ENCODE data around the gene PANK4.
"Not testable (repeated sequence)": the region's sequence is repeated elsewhere in the genome, so short reads cannot be mapped to it uniquely, and the experiment has no call there.

The PANK4 gene

GRCh38 chr1:2558861-2559260 is 32.5 kb upstream of the PANK4 start:
- no peak for DNase-seq (ENCODE audit: low read depth in 3 of 3)

- no peak for DNase-seq (ENCODE audit: low read depth in 3 of 3)
These were observed 32.0 kb upstream of the PANK4 start for GRCh38 chr1:2558420-2558819.

- DNase-seq (ENCODE audit: low read depth in 3 of 3): no peak
These were observed 31.3 kb upstream of the PANK4 start for GRCh38 chr1:2557482-2558400.

GRCh38 chr1:2556678-2557481 is 30.5 kb upstream of the PANK4 start:
- no peak for DNase-seq (ENCODE audit: low read depth in 3 of 3)

- DNase-seq (ENCODE audit: low read depth in 3 of 3): peak in 2 of 3 experiments; percentile 57 to 58
These were observed 29.9 kb upstream of the PANK4 start, which contains the start of gene TNFRSF14 for GRCh38 chr1:2556277-2556677. Gene TNFRSF14 (plus strand): TSS chr1:2556371. CDS start chr1:2556665, 294 bp downstream.

- DNase-seq (ENCODE audit: low read depth in 3 of 3): peak in 1 of 3 experiments; percentile 43
These were observed 29.4 kb upstream of the PANK4 start for GRCh38 chr1:2555634-2556276.

- no peak for DNase-seq (ENCODE audit: low read depth in 3 of 3)
These were observed 28.4 kb upstream of the PANK4 start for GRCh38 chr1:2554621-2555387.

GRCh38 chr1:2553871-2554620 is 27.6 kb upstream of the PANK4 start:
- DNase-seq (ENCODE audit: low read depth in 3 of 3): no peak

GRCh38 chr1:2553076-2553475 is 26.7 kb upstream of the PANK4 start:
- DNase-seq (ENCODE audit: low read depth in 3 of 3): not testable (repeated sequence)

GRCh38 chr1:2552189-2552588 is 25.8 kb upstream of the PANK4 start:
- no peak for DNase-seq (ENCODE audit: low read depth in 3 of 3)

- not testable (repeated sequence) for DNase-seq (ENCODE audit: low read depth in 3 of 3)
These were observed 25.1 kb upstream of the PANK4 start for GRCh38 chr1:2551544-2551943.

GRCh38 chr1:2550309-2550861 is 24.0 kb upstream of the PANK4 start:
- not testable (repeated sequence) for DNase-seq (ENCODE audit: low read depth in 3 of 3)

GRCh38 chr1:2549367-2550029 is 23.1 kb upstream of the PANK4 start:
- DNase-seq (ENCODE audit: low read depth in 3 of 3): not testable (repeated sequence)

GRCh38 chr1:2548068-2548589 is 21.7 kb upstream of the PANK4 start:
- peak; percentile 67 to 78 (median 68) for DNase-seq (ENCODE audit: low read depth in 3 of 3)

GRCh38 chr1:2547210-2548067 is 21.0 kb upstream of the PANK4 start:
- DNase-seq (ENCODE audit: low read depth in 3 of 3): no peak

- peak; percentile 63 to 64 (median 63) for DNase-seq (ENCODE audit: low read depth in 3 of 3)
These were observed 20.3 kb upstream of the PANK4 start for GRCh38 chr1:2546515-2547209.

GRCh38 chr1:2545754-2546514 is 19.5 kb upstream of the PANK4 start:
- DNase-seq (ENCODE audit: low read depth in 3 of 3): peak; percentile 61 to 85 (median 84)

Data from stimulated activated CD4-positive, alpha-beta T cell treated with anti-CD3 and anti-CD28 coated beads, TNF-alpha, amount 100 ng/mL, for 4 hours (primary cell).